IPS-20b (cell line): Measurements from ENCODE around the gene PIF1.

Experiments used
- H3K27ac ChIP-seq: one replicate; pipeline ENCODE4 v1.5.1; 2013; ENCODE audit warnings: low read length
- H3K27me3 ChIP-seq: 2 replicates; pipeline ENCODE4 v1.6.1; 2013; ENCODE audit warnings: mild to moderate bottlenecking, low read length, inconsistent platforms; ENCODE audit not compliant: insufficient read depth
- H3K36me3 ChIP-seq: 2 replicates; pipeline ENCODE4 v1.6.1; 2013; ENCODE audit warnings: low read depth, mild to moderate bottlenecking, inconsistent platforms, low read length, moderate library complexity; ENCODE audit not compliant: insufficient read depth
- H3K4me1 ChIP-seq: 2 replicates; pipeline ENCODE4 v1.6.1; 2013; ENCODE audit warnings: mild to moderate bottlenecking, control low read depth, inconsistent platforms, low read length, moderate library complexity; ENCODE audit not compliant: insufficient read depth
- H3K4me3 ChIP-seq: 2 replicates; pipeline ENCODE4 v1.5.1; 2013; ENCODE audit warnings: mild to moderate bottlenecking, low read length, inconsistent platforms
- H3K9ac ChIP-seq: 2 replicates; pipeline ENCODE4 v1.6.1; 2013; ENCODE audit warnings: low read depth, mild to moderate bottlenecking, inconsistent platforms, low read length, moderate library complexity
- H3K9me3 ChIP-seq: 2 replicates; pipeline ENCODE4 v1.6.1; 2013; ENCODE audit warnings: mild to moderate bottlenecking, low read depth, low read length, inconsistent platforms; ENCODE audit not compliant: insufficient read depth

Gene PIF1

DNA sequence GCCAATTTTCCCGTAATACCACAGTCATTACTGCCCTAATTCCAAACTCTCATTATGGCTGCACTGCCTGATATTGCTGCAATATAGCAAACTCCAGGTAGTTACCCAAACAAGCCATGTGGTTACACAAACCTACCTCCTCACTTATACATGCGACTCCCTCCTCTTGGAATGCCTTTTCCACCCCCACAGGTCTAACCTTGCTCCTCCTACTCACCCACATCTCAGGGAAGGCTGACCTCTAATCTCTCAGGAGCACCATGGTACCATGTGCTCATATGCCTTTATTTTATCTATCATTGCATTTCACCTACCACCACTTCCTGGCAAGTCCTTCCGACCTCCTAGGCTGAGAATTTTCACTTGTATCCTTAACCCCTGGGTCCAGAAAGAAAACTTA lies 53.0 kb downstream of the PIF1 start:
- peak overlapping the region; percentile 92 for H3K4me3 ChIP-seq
- no peaks in the 10 kb centered on the region for H3K9me3 ChIP-seq
- peaks cover 6% of the 10 kb centered on the region; the same call in 1 of the 2 replicates for H3K36me3 ChIP-seq
- H3K27ac ChIP-seq, result peak overlapping the region; percentile 13
- peaks cover 37% of the 10 kb centered on the region for H3K4me1 ChIP-seq
- H3K27me3 ChIP-seq, result peaks cover 4% of the 10 kb centered on the region; the same call in 1 of the 2 replicates
- peak overlapping the region; percentile 92; the same call in 1 of the 2 replicates for H3K9ac ChIP-seq

- Histone ChIP-seq H3K9me3 (no peaks in the 10 kb centered on the region), H3K4me3 (no peak overlapping the region), H3K4me1 (peaks cover 28% of the 10 kb centered on the region), H3K9ac (peak overlapping the region; percentile 35; the same call in 1 of the 2 replicates), H3K27ac (no peak overlapping the region), H3K27me3 (no peaks in the 10 kb centered on the region), H3K36me3 (peaks cover 12% of the 10 kb centered on the region; the same call in 1 of the 2 replicates)
Observed at GRCh38 chr15:64770626-64771025, 54.8 kb downstream of the PIF1 start.

DNA sequence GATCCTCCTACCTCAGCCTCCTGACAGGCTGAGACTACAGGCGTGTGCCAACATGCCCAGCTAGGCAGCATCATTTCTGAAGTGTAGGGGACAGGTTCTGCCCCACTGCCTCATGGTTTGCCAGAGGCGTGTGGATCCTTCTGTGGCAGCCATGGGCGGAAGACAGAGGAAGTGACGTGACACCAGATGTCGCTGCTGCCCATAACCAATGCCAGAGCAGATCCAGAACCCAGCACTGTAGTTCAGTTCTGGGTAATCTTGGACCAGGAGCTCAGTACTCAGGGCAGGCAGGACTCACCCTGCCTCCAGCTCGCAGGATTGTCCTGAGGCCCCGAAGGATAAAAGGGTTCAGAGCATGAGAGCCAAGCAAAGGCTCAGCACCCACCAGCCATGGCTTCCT lies 58.2 kb downstream of the PIF1 start:
- peaks cover 18% of the 10 kb centered on the region; the same call in 1 of the 2 replicates for H3K4me1 ChIP-seq
- no peak overlapping the region for H3K4me3 ChIP-seq
- H3K27me3 ChIP-seq, result no peaks in the 10 kb centered on the region
- H3K27ac ChIP-seq, result no peak overlapping the region
- no peaks in the 10 kb centered on the region for H3K9me3 ChIP-seq
- H3K9ac ChIP-seq, result no peak overlapping the region
- peaks cover 21% of the 10 kb centered on the region; the same call in 1 of the 2 replicates for H3K36me3 ChIP-seq

- peaks cover 14% of the 10 kb centered on the region; the same call in 1 of the 2 replicates for H3K4me1 ChIP-seq
- H3K4me3 ChIP-seq, result no peak overlapping the region
- H3K9me3 ChIP-seq, result no peaks in the 10 kb centered on the region
- H3K9ac ChIP-seq, result no peak overlapping the region
- H3K36me3 ChIP-seq, result peaks cover 18% of the 10 kb centered on the region; the same call in 1 of the 2 replicates
- no peaks in the 10 kb centered on the region for H3K27me3 ChIP-seq
- no peak overlapping the region for H3K27ac ChIP-seq
Observed at GRCh38 chr15:64766058-64766457, 59.4 kb downstream of the PIF1 start.
